HUES6 (cell line): Measurements from ENCODE around the gene C19orf81.

Experiments
- H3K27ac ChIP-seq: 2 replicates; pipeline ENCODE4 v1.7.0; 2013; ENCODE audit warnings: low read depth, mild to moderate bottlenecking, low read length, inconsistent platforms
- H3K27me3 ChIP-seq: 2 replicates; pipeline ENCODE4 v1.6.1; 2013; ENCODE audit warnings: low read length; ENCODE audit not compliant: control insufficient read depth, insufficient read depth
- H3K36me3 ChIP-seq: 2 replicates; pipeline ENCODE4 v1.6.1; 2013; ENCODE audit warnings: low read length; ENCODE audit not compliant: control insufficient read depth, insufficient read depth
- H3K4me1 ChIP-seq: 2 replicates; pipeline ENCODE4 v1.6.1; 2013; ENCODE audit warnings: low read length; ENCODE audit not compliant: control insufficient read depth, insufficient read depth
- H3K4me3 ChIP-seq: 2 replicates; pipeline ENCODE4 v1.5.1; 2013; ENCODE audit warnings: low read depth, low read length
- H3K9ac ChIP-seq: one replicate; pipeline ENCODE4 v1.6.1; 2013; ENCODE audit warnings: mild to moderate bottlenecking, low read length
- H3K9me3 ChIP-seq: 2 replicates; pipeline ENCODE4 v1.6.1; 2013; ENCODE audit warnings: low read depth, low read length; ENCODE audit not compliant: control insufficient read depth, insufficient read depth

C19orf81 gene

DNA sequence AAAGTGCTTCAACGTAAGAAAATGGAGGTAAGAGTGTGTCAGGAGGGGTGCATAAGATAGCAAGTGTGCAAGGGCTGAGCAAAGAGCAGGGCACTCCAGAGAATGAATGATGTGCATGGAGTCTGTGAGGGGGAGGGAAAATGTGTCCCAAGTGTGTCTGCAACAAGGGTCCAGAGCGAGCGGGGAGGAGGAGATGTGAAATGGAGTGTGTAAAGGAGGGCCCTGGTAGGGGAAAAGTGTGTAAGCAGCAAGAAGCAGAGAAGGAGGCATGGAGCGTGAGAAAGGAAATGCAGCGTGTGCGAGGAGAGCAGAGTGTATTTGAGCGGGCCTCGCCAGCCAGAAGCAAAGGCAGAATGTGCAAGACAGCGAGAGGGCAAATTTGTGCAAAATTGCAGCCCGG lies 11.8 kb downstream of the C19orf81 start:
- Histone ChIP-seq H3K9me3 (peaks cover 5% of the 10 kb centered on the region), H3K4me3 (no peak overlapping the region), H3K27ac (no peak overlapping the region), H3K36me3 (no peaks in the 10 kb centered on the region), H3K9ac (no peak overlapping the region), H3K27me3 (peaks cover 39% of the 10 kb centered on the region), H3K4me1 (peaks cover 6% of the 10 kb centered on the region)

DNA sequence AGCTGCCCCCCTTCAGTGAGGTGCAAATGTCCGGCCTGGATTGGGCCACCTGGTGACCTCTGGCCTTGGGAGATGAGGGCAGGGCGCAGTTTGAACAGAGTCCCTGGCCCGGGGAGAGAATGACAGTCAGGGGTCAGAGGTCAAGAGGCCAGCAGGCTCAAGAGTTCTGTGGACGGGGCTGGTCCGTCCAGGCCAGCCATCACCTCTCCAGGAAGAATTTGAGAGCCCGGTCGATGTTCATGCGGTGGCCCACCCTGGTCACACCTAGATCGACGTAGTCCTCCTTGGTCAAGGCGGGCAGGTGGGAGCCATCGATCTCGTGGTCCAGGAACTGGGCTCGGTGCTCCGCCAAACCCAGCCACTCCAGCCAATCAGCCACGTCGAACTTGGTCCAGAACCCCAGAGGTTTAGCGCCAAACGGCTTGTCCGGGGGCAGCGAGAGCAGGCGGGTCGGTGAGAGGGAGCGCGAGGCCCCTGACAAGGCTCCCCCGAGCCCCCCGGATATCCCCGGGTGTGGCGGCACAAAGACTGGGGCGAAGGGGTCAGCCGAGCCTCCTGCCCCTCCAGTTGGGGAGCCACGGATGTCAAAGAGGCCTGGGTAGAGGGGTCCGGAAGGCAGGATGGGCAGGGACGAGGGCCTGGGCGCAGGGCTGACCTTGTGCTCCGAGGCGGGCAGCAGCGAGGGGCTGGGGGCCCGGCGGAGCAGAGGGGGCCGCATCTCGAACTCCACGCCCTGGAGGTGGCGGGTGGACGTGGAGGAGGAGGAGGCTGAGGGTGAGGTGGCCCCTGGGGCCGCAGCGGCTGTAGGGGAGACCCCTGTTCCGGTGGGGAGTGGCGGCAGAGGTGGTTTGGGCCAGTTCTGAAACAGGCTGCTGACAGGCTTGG lies 12.8 kb downstream of the C19orf81 start:
- no peak overlapping the region for H3K27ac ChIP-seq
- H3K4me1 ChIP-seq = peaks cover 7% of the 10 kb centered on the region
- H3K9me3 ChIP-seq = peaks cover 5% of the 10 kb centered on the region
- no peak overlapping the region for H3K9ac ChIP-seq
- H3K36me3 ChIP-seq = no peaks in the 10 kb centered on the region
- H3K27me3 ChIP-seq = peaks cover 44% of the 10 kb centered on the region
- no peak overlapping the region for H3K4me3 ChIP-seq

DNA sequence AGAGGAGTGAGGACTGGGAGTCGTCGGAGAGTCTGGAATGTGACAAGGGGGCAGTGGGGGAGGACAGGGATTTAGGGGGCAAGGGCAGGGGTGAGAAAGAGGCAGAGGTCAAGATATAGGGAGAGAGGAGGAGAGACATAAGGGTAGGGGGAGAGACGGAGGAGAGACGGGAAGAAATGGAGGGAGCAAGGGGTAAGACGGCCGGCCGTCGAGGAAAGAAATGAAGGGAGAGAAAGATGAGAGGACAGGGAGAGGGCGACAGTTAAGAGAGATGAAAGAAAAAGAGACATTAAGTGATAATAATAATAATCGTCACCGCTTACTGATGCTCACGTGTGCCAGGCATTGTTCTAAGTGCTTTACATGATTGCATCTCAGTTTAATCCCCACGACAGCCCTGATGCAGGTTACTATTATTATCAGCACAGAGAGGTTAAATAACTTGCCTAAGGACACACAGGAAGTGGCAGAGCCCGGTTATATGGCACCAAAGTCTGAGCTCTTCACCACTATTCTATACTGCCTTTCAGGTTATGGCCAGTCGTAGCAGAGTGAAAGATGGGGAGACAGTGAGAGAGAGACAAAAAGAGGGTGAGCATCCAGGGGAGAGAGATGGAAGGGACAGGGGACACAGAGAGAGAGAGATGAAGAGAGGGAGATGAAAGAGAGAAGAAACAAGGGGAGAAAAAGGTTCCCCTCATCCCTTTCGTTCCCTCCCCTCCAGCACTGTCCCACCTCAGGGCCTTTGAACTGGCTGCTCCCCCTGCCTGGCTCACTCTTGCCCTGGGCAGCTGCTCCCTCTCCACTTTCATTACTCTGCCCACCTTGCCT lies 13.6 kb downstream of the C19orf81 start:
- H3K4me1 ChIP-seq = peaks cover 7% of the 10 kb centered on the region
- no peaks in the 10 kb centered on the region for H3K36me3 ChIP-seq
- H3K9me3 ChIP-seq = peaks cover 5% of the 10 kb centered on the region
- H3K9ac ChIP-seq = no peak overlapping the region
- H3K27ac ChIP-seq = no peak overlapping the region
- H3K27me3 ChIP-seq = peaks cover 53% of the 10 kb centered on the region
- no peak overlapping the region for H3K4me3 ChIP-seq

DNA sequence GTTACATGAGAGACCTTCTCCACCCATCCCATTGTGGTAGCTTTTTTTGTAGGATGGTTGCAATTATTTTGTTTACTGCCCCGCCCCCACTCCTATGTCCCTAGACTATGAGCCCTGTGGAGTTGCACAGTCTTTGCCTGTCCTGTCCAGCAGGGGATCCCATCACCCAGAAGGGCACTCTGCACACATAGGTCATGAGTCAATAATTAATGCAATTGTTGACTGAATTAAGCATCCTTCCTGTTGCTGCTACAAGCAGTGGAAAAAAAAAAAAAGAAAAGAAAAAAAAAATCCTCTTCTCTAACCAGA lies 14.2 kb downstream of the C19orf81 start:
- Histone ChIP-seq H3K36me3 (no peaks in the 10 kb centered on the region), H3K27ac (no peak overlapping the region), H3K9me3 (peaks cover 5% of the 10 kb centered on the region), H3K9ac (no peak overlapping the region), H3K4me3 (no peak overlapping the region), H3K27me3 (peaks cover 58% of the 10 kb centered on the region), H3K4me1 (peaks cover 7% of the 10 kb centered on the region)

DNA sequence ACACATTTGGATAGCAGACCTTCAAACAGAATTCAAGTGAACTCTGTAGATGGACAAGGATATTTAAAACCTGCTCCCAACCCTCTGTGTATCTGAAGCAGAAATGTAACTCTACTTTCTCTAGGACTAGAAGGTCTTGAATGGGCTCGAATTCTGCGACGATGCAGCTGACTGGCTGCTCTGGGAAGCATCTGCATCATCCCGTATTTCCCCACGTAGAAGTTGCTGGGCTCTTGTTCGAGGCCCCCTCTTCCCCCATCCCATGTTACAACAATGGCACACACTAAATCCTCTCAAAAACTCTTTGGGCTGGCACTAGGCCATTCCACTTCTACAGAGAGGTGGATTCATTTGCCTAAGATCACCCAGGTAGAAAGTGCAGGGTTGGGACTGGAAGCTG lies 15.0 kb downstream of the C19orf81 start:
- H3K4me1 ChIP-seq = peaks cover 7% of the 10 kb centered on the region
- no peak overlapping the region for H3K9ac ChIP-seq
- H3K27ac ChIP-seq = no peak overlapping the region
- peaks cover 66% of the 10 kb centered on the region for H3K27me3 ChIP-seq
- H3K4me3 ChIP-seq = no peak overlapping the region
- peaks cover 5% of the 10 kb centered on the region for H3K9me3 ChIP-seq
- no peaks in the 10 kb centered on the region for H3K36me3 ChIP-seq

DNA sequence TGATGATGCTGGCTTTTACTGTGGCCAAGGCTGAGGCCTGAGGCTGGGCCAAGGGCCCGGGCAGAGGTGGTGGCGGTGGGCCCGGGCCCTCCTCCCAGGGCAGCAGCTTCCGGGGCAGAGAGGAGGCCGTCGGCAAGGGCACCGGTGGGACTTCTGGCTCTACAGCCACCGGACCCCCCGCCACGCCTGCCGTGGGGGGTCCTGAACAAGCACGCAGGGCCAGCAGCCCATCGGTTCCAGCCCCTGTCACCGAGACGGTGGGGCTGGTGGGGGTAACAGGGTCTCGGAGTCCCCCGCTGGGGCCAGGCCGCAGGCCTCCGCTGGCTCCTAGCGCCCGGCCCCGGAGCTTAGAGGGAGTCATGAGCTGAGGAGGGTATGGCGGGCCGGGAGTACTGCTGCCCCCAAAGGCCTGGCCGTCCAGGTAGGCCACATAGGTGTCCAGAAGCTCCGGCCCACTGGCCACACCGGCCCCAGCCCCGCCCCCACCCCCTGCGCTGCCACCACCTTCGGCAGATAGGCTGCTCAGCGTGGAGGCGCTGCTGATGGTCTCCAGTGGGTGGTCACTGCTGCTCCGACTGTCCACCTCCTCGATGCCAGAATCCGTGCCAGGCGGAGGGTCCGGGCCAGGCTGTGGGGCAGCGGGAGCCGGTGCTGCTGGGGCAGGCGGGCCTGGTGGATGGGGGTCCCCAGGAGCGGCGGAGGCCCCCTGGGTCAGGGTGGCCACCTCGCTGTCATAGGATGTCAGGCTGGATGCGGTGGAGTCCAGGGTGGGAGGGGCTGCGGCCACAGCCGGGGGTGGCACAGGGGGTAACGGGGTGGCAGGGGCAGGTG lies 17.3 kb downstream of the C19orf81 start:
- Histone ChIP-seq H3K9ac (no peak overlapping the region), H3K9me3 (peaks cover 5% of the 10 kb centered on the region)

DNA sequence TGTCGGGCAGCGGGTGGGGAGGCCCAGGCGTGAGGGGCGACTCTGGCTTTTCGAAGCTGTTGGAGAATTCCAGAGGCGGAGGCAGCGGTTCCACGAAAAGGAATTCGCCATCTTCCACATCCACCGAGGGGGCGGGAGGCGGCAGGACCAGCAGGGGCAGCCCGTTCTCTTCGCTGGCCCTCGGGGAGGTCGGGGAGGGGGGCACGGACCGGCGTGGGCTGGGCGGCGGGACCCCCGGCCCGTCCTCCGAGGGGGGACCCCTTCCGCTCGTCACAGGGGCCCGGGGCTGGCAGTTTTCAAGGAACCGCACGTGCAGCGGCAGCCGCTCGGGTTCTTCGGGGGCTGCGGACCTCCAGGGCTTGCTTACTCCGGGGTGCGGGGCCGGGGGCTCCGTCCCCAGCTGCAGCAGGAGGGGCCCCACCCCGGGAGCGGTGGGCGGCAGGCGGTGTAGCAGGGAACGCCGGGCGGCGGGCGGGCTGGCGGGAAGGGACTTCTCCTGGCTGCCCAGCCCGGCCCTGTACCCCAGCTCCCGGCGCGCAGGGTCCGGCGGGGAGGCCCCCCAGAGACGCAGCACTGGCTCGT lies 18.0 kb downstream of the C19orf81 start:
- 0 out of 2 replicates have a peak, but pooled peaks cover 2% of the 10 kb centered on the region for H3K4me1 ChIP-seq
- no peak overlapping the region for H3K27ac ChIP-seq
- peak overlapping the region; percentile 38; the same call in 1 of the 2 replicates for H3K4me3 ChIP-seq
- H3K36me3 ChIP-seq = no peaks in the 10 kb centered on the region
- peaks cover 5% of the 10 kb centered on the region for H3K9me3 ChIP-seq
- peaks cover 79% of the 10 kb centered on the region for H3K27me3 ChIP-seq
- H3K9ac ChIP-seq = no peak overlapping the region

More for the DNA sequence above, 17.3 kb downstream of the C19orf81 start:
- Histone ChIP-seq H3K36me3 (no peaks in the 10 kb centered on the region), H3K4me1 (0 out of 2 replicates have a peak, but pooled peaks cover 2% of the 10 kb centered on the region), H3K27me3 (peaks cover 76% of the 10 kb centered on the region), H3K27ac (no peak overlapping the region), H3K4me3 (no peak overlapping the region)

DNA sequence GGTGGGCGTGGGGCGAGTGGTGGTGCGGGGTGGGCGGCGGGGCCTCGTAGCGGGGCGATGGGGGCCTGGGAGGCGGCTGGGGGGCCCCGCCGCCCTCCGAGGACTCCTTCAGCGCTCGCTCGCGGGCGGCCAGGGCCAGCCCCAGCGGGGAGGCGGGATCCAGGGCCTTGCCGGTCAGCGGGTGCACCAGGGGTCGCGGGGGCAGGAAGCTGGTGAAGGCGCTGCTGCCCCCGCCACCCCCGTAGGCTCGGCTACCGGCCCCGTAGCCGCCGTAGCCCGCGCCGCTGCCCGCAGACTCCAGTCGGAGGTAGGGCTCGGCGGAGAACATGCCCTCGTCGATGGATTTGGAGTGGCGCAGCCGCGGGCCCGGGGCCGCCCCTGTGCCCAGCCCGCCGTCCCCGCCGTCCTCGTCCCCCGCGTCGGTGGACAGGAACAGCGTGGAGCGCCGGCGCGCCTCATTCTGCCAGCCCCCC lies 18.6 kb downstream of the C19orf81 start:
- Histone ChIP-seq H3K4me3 (peak overlapping the region; percentile 38; the same call in 1 of the 2 replicates), H3K36me3 (no peaks in the 10 kb centered on the region), H3K9ac (no peak overlapping the region), H3K9me3 (peaks cover 5% of the 10 kb centered on the region), H3K27ac (no peak overlapping the region), H3K4me1 (0 out of 2 replicates have a peak, but pooled peaks cover 2% of the 10 kb centered on the region), H3K27me3 (peaks cover 81% of the 10 kb centered on the region)

DNA sequence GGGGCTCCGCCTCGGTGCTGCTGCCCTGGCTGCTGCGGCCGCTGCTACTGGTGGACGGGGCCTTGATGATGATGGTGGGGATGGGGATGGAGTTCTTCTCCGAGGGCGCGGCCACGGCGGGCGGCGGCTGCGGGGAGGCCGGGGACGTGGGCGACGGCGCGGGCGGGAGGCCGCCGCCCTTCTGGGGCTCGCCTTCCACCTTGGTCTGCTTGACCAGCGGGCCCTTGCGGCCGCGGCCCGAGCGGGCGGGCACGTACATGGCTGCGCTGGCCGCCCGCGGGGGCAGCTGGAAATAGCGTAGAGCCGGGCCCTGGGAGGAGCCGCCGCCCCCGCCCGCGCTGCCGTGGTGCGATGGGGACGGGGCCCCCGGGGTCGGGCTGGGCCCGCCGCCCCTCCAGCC lies 19.2 kb downstream of the C19orf81 start:
- Histone ChIP-seq H3K27ac (no peak overlapping the region), H3K4me3 (peak overlapping the region; percentile 39; the same call in 1 of the 2 replicates), H3K36me3 (no peaks in the 10 kb centered on the region), H3K4me1 (0 out of 2 replicates have a peak, but pooled peaks cover 2% of the 10 kb centered on the region), H3K9me3 (peaks cover 5% of the 10 kb centered on the region), H3K27me3 (peaks cover 82% of the 10 kb centered on the region), H3K9ac (no peak overlapping the region)

DNA sequence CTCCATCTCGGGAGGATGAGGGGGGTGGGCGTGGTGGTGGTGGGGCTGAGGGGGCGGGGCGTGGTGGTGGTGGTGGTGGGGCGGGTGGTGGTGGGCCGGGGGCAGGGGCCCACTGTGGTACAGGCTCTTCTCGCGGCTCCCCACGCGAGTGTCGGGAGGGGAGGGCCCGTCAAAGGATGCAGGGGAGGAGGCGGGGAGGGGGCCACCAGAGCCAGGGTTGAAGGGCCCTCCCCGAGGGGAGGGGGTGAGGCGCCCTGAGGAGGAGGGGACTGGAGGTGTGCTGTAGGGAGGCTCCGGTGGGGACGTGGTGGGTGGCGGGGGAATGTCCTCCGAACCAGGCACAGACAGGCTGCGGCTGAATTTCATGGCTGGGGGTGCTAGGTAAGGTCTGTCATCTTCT lies 19.6 kb downstream of the C19orf81 start:
- Histone ChIP-seq H3K4me1 (0 out of 2 replicates have a peak, but pooled peaks cover 2% of the 10 kb centered on the region), H3K9ac (no peak overlapping the region), H3K4me3 (peak overlapping the region; percentile 39; the same call in 1 of the 2 replicates), H3K9me3 (peaks cover 5% of the 10 kb centered on the region), H3K27ac (no peak overlapping the region), H3K36me3 (no peaks in the 10 kb centered on the region), H3K27me3 (peaks cover 86% of the 10 kb centered on the region)
